Right hindlimb (tissue), 1 donor: ENCODE data around the gene TLK1.

Experiments used
- DNase-seq: peaks from one replicate; pipeline ENCODE4 v3.0.0-alpha.2; 2018

Gene TLK1

DNA sequence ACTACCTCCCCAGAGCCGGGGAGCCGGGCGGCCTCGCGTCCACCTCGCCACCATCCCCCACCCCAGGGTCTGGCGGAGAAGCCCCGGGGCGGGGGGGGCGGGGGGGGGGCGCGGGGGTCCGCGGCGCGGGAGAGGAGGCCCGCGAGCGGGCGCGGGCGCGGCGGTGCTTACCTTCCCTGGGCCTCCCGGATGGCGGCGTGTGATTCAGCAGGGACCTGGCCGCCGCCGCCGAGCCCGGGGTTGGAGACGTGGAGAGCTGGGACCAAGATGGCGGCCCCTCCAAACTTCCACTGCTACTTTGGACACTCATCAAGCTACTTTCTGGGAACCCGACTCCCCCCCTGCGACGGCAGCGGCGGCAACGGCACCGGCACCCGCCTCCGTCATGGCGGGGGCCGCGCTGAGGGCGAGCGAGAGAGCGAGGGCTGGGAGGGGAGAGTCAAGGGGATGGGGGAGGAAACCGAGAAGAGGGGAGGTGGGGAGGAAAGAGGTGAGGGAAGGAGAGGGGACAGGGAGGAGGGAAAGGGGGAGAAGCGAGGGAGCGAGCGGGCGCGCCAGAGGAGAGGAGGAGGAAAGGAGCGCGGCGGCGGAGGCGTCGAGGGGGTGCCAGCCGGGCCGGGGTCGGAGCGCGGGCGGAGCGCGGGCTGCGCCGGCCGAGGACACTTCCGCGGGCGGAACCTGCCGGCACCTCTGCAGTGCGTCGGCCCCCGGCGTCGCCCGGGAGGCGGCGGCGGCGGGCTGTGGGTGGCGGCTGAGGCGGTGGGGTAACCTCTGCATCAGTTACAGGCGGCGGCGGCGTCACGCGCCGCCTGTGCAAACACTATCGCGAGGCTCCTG is at the start of gene TLK1:
Gene TLK1, minus strand, starts transcription at position 775 of the 837 bp plus-strand sequence. Its CDS starts 465 bp downstream, at position 310.
- peak; percentile 86 for DNase-seq

DNA sequence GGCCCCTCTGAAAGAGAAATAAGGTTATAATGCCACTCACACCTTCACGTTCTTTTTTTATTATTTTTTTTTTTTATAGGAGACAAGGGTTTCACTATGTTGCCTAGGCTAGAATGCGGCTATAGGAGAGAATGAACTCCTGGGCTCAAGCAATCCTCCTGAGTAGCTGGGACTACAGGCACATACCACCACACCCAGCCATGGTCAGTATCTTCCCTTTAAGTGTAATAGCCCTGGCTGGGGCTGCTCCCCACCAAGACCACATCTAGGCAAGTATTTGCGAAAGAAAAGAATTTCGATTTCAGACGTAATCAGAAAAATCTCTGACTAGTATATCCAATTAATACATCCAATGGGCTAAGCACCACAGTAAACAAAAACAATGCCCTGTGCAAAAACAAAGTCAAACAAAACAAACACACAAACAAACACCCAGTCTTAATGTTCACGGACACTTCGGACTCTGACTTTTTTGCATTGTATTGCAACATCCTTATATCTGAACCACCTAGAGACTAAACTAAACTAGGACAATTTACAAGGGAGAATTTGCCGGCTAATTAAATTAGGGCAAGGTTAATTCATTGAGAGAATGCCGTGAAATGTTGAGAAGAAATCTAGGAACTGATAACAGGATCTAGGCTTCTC is 49.6 kb upstream of the TLK1 start:
- DNase-seq, result no peak

DNA sequence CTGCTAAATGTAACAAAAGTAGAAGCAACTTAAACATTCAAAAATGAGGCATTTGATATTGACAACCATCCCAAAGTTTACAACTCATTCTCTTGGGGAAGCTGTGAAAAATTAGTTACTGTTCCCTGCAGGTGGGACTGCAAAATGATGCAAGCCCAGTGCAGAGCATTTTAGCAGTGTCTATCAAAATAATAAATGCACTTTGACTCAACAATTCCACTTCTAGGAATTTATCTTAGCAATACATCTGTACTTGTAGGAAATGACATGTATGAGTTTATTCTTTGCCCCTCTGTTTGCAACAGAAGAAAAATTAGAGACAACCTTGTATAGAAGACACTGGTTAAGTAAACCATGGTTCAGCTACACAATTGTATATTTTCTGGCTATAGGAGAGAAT is 48.0 kb upstream of the TLK1 start:
- no peak for DNase-seq

DNA sequence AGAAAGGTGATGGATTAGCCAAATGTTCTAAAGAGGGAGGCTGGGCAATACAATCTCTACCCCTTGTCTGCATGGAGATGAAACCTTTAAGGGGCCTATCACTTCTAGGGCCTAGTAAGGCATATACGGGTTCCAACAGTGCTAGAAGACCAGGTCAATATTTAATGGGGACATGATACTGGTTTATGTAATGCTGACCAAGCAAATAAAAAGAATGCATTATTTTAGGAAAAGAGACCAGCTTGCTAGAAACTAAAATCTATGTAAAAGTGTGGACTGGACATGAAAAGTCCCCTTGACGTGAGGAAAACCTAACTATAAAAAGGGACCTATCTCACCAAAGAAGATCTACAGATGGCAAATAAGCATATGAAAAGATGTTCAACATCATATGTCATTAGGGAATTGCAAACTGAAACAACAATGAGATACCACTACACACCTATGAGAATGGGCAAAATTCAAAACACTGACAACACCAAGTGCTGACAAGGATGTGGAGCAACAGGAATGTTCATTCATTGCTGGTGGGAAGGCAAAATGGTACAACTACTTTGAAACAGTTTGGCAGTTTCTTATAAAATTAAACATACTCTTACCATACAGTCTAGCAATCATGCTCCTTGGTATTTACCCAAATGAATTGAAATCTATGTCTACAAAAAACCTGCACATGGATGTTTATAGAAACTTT is 45.9 kb upstream of the TLK1 start:
- DNase-seq, result no peak

DNA sequence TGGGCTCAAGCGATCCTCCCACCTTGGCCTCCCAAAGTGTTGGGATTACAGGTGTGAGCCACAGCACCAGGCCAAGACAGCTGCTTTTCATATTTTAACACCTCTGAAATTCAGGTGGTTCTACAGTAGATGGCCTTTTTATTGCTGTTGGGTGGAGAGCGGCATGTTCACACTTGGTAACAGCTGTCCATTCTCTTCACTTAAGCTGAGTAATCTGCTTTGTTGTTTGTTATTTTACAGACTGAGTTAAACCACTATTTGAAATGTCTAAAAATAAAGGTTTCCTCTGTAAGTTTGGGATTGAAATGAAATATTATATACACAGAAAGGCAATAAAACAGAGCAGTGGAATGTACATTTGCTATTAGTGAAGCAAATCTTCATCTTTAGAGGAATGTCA is 44.9 kb upstream of the TLK1 start:
- DNase-seq, result no peak

DNA sequence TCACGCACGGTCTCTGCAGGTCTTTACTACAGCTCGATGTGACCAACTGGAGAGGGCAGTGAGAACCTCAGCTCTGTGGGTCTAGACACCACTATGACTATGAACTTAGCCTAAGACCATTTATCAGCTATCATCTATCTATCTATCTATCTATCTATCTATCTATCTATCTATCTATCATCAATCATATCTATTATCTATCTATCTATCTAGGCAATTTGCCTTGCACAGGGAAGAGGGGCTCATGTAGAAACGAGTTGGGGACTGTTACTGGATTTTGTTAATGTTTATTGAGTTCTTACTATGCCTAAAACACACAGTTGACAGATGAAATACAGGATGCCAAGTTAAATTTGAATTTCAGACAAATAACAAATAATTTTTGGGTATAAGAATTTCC is 41.1 kb upstream of the TLK1 start:
- DNase-seq, result no peak

DNA sequence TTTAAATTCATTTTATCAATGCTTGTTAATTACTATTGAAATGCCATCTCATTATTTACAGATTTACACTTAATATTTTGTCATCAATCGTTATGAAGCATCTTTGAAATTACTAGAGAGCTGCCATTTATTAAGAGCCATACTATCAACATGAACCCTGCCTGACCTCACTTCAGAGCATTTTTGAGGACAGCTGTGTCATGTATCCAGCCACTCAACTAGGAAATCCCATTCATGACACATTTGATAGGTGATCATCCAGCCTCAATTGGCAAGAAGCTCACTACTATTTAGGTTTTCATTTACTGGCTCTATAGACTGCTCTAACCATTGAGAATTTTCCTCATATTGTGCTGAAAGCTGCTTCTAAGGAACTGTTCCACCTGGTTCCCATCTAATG is 40.6 kb upstream of the TLK1 start:
- no peak for DNase-seq

DNA sequence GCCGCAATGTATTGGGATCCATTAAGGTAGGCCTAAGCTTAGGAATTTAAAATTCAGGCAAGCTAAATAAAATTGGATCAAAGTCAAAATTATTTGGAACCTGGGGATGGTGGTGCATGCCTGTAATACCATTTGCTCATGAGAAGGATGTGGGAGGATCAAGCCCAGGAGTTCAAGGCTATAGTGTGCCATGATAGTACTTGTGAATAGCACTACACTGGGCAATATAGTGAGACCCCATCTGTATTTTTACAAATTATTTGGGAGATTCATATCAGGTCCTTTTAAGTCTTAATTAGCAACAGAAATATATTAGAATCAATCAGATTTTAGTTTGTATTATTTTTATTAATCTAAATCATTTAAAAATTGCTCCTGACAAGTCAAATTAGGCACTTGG is 39.8 kb upstream of the TLK1 start:
- no peak for DNase-seq

DNA sequence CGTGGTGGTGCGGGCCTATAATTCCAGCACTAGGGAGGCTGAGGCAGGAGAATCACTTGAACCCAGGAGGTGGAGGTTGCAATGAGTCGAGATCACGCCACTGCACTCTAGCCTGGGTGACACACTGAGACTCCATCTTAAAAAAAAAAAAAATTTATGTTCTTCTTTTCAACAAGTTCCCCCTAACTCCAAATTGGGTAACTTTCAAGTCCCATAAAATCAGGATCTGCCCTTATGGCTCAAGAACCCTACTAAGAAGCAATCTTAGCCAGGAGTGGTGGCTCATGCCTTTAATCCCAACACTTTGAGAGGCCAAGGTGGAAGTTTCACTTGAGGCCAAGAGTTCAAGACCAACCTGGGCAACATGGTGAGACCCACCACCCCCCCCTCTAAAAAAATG is 30.3 kb upstream of the TLK1 start:
- no peak for DNase-seq

DNA sequence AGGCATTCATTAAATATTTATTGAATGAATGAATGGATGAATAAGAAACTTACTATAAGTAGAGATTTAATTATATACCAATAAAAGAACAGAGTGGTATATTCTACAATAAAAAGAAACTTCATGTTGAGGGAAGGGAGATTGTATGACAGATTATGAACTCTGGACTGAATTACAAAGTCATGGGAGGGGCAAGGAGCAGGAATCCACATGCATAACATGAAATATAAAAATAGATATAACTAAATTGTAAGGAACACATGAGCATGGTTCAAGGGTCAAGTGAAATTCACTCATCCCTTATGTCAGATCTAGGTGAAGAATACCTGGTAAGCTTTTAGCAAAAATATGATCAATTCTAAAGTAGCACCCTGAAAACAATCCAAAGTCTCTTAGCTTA is 27.1 kb upstream of the TLK1 start:
- DNase-seq, result no peak

DNA sequence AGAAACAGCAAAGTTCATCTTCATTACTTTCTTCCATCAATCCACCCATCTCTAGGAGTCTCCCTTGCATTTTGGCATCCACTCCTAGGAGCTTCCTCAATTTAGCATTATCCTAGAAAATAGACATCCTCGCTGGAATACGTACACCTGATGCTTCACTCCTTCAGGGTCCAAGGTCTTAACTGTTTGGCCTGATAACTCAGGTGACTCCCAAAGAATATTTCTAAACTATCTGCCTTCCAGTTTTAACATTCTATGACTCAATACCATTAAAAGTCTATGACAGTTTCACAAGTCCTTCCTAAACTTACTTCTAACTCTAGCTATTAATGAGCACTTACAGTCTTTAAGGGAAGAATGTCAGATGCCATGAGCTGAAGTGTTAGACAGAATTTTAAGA is 26.5 kb upstream of the TLK1 start:
- no peak for DNase-seq

DNA sequence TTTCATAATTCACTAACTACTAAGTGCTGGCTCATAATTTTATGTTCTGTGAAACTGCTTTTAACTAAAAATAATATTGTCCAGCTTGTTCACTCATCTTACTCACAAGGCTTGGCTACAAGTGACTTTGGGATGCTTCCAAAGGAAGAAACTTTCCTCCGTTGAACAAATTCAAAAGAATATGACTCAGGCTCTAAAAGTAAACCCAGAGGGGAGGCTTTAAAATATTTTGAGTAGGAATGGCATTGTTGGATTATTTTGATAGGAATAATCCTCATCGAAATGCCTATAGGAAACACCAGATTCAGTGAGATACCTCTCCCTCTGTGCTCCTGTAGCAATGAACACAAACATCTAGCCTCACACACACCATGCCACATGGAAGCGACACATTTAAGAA is 25.2 kb upstream of the TLK1 start:
- no peak for DNase-seq

DNA sequence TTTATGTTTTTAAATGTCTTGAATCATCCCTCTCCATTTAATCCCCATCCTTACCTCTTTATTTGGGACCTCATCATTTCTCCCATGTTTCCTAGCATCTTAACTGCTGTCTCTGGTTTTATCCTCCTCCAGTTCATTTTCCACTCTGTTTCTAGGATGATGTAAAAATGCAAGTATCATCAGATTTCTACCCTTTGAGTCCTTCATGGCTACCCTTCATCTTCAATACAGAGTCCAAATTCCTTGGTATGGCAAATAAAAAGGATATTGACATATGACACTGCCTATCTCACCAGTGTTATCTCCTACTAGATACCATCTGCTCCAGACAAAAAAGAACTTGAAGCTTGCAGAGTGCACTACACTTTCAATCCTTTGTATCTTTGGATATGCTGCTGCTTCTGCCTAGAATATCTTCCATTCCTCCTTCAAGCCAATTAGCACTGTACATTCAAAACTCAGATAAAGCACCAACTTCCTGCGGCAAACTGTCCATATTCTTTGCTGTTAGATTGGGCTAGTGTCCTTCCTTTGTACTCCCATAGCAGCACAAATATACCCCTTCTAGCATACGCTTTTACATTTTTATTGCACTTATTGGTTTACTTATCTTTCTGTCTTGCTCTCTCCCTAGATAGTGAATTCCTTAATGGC is 24.6 kb upstream of the TLK1 start:
- DNase-seq, result no peak

DNA sequence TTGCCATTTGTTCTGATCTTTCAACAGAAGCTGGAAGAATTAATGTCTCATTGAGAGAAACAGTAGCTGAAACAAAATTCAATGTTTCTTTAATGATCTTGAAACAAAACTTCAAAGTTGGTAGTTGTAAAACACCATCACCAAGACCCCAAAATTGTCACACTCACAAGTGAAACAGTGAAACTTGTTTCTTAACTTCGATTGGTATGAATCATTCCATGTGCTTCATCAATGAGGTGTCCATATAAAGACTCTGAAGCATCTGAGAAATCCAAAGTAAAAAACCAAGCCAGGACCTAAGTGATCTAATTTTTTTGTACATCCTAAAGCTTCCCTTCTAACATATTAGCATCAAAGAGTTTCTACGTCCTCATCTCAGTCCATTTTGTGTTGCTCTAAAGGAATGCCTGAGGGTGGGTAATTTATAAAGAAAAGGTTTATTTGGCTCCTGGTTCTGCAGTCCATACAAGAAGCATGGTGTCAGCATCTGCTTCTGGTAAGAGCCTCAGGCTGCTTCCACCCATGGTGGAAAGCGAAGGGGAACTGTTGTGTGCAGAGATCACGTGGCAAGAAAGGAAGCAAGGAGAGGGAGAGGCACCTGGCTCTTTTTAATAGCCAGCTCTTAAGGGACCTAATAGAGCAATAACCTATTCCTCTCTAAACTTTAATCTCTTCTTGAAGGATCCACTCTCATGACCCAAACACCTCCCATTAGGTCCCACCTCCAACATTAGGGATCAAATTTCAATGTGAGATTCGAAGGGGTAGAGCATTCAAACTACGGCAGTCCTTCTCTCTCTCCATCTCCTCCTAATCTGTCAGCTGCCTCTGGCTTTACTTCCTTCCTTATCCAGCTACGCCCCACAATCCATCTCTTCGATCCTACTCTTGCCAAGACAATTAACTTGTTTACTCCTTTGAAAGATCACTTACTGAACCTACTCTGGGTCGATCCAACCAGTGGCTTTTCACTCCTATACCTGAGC is 20.7 kb upstream of the TLK1 start:
- no peak for DNase-seq

DNA sequence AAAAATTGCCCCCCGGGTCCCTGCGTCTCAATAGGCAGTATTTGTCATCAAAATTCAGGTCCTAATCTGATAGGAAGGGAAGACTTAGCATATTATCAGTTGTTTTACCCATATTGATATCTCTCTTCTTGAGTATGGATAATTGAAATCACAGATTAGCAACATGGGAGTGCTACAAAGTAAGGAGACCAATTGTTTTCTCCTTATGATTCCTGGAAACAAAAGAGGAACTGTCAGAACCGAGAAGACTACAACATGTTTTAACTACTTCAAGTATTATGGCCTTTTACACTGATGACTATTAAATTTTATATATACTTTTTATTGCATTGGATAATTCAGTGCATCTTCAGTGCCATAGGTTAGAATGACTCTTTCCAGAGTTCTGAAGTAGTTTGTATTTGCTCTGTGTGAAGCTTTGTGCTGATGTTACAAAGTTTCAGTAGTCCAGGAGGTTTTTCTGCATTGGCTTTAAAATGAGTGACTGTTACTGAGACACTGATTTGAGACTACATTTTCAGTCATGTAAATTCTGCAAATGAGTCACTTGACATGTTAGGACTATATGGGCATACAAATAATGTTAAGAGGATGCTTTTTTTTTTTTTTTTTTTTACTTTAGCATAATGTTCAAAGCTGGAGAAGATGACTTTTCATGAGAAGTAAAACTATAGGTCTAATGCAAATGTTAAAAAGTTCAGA is 19.7 kb upstream of the TLK1 start:
- DNase-seq, result no peak

DNA sequence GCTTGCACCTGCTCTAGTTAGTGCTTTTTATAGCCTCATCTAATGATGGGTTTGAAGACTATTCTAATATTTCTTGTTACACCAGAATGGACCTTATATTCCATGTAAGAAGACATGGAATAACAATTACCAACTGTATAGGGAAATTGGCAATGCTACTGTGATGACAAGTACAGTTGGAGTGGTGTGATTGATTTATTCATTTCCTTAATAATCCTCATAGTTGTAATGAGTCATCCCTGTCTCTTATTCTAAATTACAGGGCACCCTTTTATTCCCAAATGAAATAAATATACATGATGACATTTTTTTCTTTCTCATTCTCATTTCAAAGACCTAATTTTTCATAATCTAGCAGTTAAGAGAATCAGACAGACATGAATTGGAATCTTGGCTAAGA is 18.3 kb upstream of the TLK1 start:
- no peak for DNase-seq

DNA sequence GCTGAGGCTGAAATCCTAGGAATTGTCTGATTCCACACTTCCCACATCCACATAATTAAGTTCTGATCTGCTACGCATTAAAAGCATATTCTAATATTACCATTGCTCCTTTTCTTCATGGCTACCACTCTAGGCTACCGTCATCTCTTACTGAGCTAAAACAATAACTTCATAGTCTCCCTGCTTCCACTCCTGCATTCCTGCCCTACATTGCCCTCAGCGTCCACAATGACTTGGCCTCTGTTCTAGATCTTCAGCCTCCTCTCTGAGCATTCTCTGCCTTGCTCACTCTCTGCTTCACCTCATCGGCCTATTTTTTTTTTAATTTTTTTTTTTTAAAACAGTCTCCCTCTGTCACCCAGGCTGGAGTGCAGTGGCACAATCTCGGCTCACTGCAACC is 15.8 kb upstream of the TLK1 start:
- no peak for DNase-seq

DNA sequence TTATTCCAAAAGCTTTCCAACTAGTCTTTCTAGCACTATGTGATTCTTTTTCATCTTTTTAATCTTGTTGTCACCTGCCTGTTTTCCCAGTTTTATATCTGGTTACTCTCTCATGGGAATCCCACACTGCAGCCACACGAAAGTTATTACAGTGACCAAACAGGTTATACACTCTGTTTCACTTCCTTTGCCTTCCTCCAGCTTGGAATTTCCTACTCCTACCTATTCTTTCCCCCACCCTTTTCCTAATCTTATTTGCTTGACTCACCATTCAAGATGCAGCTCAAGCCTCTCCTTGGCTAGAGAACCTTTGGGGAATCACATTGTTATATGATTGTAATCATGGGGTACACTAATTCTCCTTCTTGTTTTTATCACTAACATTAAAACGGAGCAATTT is 13.4 kb upstream of the TLK1 start:
- no peak for DNase-seq

DNA sequence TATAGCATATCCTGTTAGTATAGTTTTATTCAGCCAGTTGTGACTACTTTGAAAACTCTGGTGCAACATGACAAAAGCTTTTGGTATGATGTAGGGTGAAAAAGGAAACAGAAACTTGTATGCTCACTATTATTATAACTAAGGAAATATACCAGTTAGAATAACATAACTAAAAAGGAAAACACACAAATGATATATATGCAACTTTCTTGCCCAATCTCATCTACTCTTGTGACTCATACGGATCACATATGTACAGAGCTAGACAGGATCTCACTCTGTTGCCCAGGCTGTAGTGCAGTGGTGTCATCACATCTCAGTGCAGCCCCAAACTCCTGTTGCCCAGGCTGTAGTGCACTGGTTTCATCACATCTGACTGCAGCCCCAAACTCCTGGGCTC is 12.4 kb upstream of the TLK1 start:
- no peak for DNase-seq

DNA sequence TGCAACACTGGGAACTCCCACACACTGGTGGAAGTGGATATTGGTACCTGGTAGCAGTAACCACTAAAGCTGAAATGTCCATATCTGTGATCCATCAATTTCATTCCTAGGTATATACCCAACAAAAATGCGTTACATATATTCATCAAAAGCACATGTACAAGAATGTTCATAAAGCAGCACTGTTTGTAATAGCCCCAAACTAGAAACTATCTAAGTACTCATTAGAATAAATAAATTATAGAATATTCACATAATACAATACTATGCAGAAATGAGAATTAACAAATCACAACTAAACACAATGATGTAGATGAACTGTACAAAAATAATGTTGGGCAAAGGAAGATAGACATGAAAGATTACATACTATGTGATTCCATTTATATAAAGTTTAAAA is 11.1 kb upstream of the TLK1 start:
- DNase-seq, result no peak

DNA sequence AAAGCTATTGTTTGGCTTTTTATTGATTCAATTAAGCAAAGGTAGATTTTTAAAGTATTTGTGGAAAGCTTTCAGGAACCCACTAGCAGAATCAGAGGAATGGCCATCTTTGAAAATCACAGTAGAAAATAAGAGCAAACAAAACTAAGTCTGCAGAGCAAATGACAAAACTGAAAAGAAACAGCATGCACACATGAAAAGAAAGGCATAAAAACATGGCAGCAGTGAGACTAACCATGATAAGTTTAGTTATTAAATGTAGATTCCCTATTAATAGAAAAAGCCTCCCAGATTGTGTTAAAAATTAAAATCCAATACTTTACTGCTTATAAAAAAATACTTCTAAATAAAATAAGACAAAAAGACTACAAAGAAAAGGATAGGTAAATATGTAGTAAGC is 9.1 kb upstream of the TLK1 start:
- DNase-seq, result no peak

DNA sequence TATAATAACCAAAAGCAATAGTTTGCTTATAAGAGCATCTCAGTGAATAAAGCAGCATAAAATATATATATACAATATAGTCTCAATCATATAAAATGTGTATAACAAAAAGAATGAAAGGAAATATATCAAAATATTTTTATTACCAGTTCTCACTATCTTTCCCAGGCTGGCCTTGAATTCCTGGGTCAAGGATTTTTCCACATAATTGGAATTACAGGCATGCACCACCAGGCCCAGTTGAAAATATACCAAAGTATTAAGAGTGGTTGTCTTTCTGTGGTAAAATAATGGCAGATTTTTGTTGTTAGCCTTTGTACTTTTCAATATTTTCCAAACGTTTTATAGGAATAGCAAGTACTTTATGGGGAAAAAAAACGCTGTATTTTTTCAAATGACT is 8.6 kb upstream of the TLK1 start:
- DNase-seq, result no peak
